Kidney capillary endothelial cell (primary cell): Measurements from ENCODE around the gene NHERF1.

Experiments used
- DNase-seq: peaks from one replicate; pipeline ENCODE4 v3.0.0-alpha.2; 2018; ENCODE audit warnings: low spot score

NHERF1 gene

GRCh38 chr17:74748529-74749278 lies at the start of gene NHERF1:
Gene NHERF1 (plus strand): TSS chr17:74748628. CDS start chr17:74748847, 219 bp downstream.
- peak; percentile 85 for DNase-seq

- DNase-seq, result no peak
Measured at GRCh38 chr17:74699236-74699635, 49.2 kb upstream of the NHERF1 start.

- no peak for DNase-seq
Measured at GRCh38 chr17:74702116-74702871, 46.1 kb upstream of the NHERF1 start.

- no peak for DNase-seq
Measured at GRCh38 chr17:74703311-74703710, 45.1 kb upstream of the NHERF1 start.

- DNase-seq, result no peak
Measured at GRCh38 chr17:74704544-74704943, 43.9 kb upstream of the NHERF1 start.

- DNase-seq, result no peak
Measured at GRCh38 chr17:74711058-74711824, 37.2 kb upstream of the NHERF1 start.

- no peak for DNase-seq
Measured at GRCh38 chr17:74712301-74712700, 36.1 kb upstream of the NHERF1 start.

- no peak for DNase-seq
Measured at GRCh38 chr17:74712756-74713155, 35.7 kb upstream of the NHERF1 start, which contains the start of gene CD300LF. Gene CD300LF (minus strand): TSS chr17:74712923. CDS start chr17:74712866, 57 bp downstream.

- DNase-seq, result no peak
Measured at GRCh38 chr17:74713171-74713755, 35.2 kb upstream of the NHERF1 start.

- DNase-seq, result no peak
Measured at GRCh38 chr17:74715144-74715543, 33.3 kb upstream of the NHERF1 start.

GRCh38 chr17:74720506-74720905 lies 27.9 kb upstream of the NHERF1 start:
- no peak for DNase-seq

- no peak for DNase-seq
Measured at GRCh38 chr17:74722782-74723181, 25.6 kb upstream of the NHERF1 start.

- DNase-seq, result no peak
Measured at GRCh38 chr17:74723891-74724290, 24.5 kb upstream of the NHERF1 start.

GRCh38 chr17:74725111-74725510 lies 23.3 kb upstream of the NHERF1 start:
- no peak for DNase-seq

- DNase-seq, result no peak
Measured at GRCh38 chr17:74728033-74728701, 20.3 kb upstream of the NHERF1 start.

GRCh38 chr17:74728702-74729075 lies 19.7 kb upstream of the NHERF1 start:
- no peak for DNase-seq

GRCh38 chr17:74729368-74729767 lies 19.1 kb upstream of the NHERF1 start:
- no peak for DNase-seq

GRCh38 chr17:74729866-74730265 lies 18.6 kb upstream of the NHERF1 start:
- DNase-seq, result no peak

GRCh38 chr17:74730491-74731346 lies 17.7 kb upstream of the NHERF1 start:
- DNase-seq, result no peak

- DNase-seq, result no peak
Measured at GRCh38 chr17:74731347-74731605, 17.2 kb upstream of the NHERF1 start.
